Hippocampal formation (tissue), 2 donors: ENCODE data around the gene NECTIN1.

Experiments
- DNase-seq, 2 donors: peaks; one replicate each; lab custom pipeline; 2025; lab: John Stamatoyannopoulos, UW

NECTIN1 gene

GRCh38 chr11:119730789-119731386 is 1.9 kb upstream of the NECTIN1 start:
- peak; percentile 52 to 55 for DNase-seq

GRCh38 chr11:119729951-119730613 is 1.1 kb upstream of the NECTIN1 start:
- peak in 1 of 2 donors; percentile 52 for DNase-seq

GRCh38 chr11:119729581-119729927 is 554 bp upstream of the NECTIN1 start:
- no peak for DNase-seq

GRCh38 chr11:119728211-119728626 is 781 bp downstream of the NECTIN1 start:
- DNase-seq, result no peak

GRCh38 chr11:119727523-119728151 is 1.4 kb downstream of the NECTIN1 start:
- no peak for DNase-seq

- no peak for DNase-seq
Measured at GRCh38 chr11:119726585-119727522, 2.1 kb downstream of the NECTIN1 start.

- DNase-seq, result no peak
Measured at GRCh38 chr11:119726150-119726553, 2.8 kb downstream of the NECTIN1 start.

GRCh38 chr11:119724956-119725355 is 4.0 kb downstream of the NECTIN1 start:
- no peak for DNase-seq

- DNase-seq, result no peak
Measured at GRCh38 chr11:119723952-119724325, 5.1 kb downstream of the NECTIN1 start.

GRCh38 chr11:119723243-119723951 is 5.6 kb downstream of the NECTIN1 start:
- DNase-seq, result no peak

GRCh38 chr11:119722281-119722794 is 6.7 kb downstream of the NECTIN1 start:
- no peak for DNase-seq

GRCh38 chr11:119721129-119722120 is 7.6 kb downstream of the NECTIN1 start:
- peak in 1 of 2 donors; percentile 23 for DNase-seq

- no peak for DNase-seq
Measured at GRCh38 chr11:119720311-119720913, 8.6 kb downstream of the NECTIN1 start.

GRCh38 chr11:119717839-119718534 is 11.0 kb downstream of the NECTIN1 start:
- DNase-seq, result no peak

- no peak for DNase-seq
Measured at GRCh38 chr11:119716582-119717498, 12.2 kb downstream of the NECTIN1 start.

GRCh38 chr11:119714590-119714989 is 14.4 kb downstream of the NECTIN1 start:
- no peak for DNase-seq

- DNase-seq, result no peak
Measured at GRCh38 chr11:119714189-119714588, 14.8 kb downstream of the NECTIN1 start.
